K562 (cell line): ENCODE results near the gene CCDC116. TPM values are rescaled to one million over a fixed set of nuclear protein-coding genes. Genes with fewer than 3 reads are reported as not detected.
A peak's percentile ranks its signal among the peaks of the same experiment; 100 is the strongest.

Experiments
- ATAC-seq: fragments of 200-7000 bp; cut with Tn5 transposase; 3 replicates; pipeline ENCODE4 v1.9.1; 2020; ENCODE audit warnings: moderate library complexity
- BruUV-seq: library from RNA; stranded (reverse); fragments of 400-500 nt; replicated peaks from 2 replicates; lab custom pipeline; 2021; lab: Mats Ljungman, UMichigan
- CTCF ChIA-PET: fragments of 300-600 bp; formaldehyde crosslinking; extraction: SDS; loops from one replicate; lab custom pipeline; 2021; ENCODE audit warnings: low intra/inter-chr PET ratio; lab: Yijun Ruan, JAX
- POLR2A ChIA-PET: fragments of 300-600, 350-650 bp; sonication (Branson Sonifier 250); formaldehyde crosslinking; extraction: SDS; loops from one replicate; lab custom pipeline; 2021; ENCODE audit warnings: antibody characterized with exemption, inconsistent platforms; lab: Yijun Ruan, JAX
- DNase-seq, 4 experiments: peaks; one replicate each; pipeline versions ENCODE4 v3.0.0 to v3.0.0-alpha.2; 2011 to 2018; ENCODE audit warnings: low spot score in 3 of 4, mixed read lengths in 3 of 4; ENCODE audit errors: extremely low read depth in 1 of 4
- FAIRE-seq: peaks from 2 replicates; lab custom pipeline; 2011; peaks lifted over from hg19 to GRCh38; lab: Jason Lieb, UNC
- H2AFZ ChIP-seq: 2 replicates; pipeline ENCODE4 v1.6.0; 2011; ENCODE audit warnings: low read depth, low read length, control low read depth, inconsistent platforms
- H3K27ac ChIP-seq: fragments of 200-600 bp; 3 replicates; pipeline ENCODE4 v1.8.0; 2011; ENCODE audit warnings: low read depth, mild to moderate bottlenecking, control low read depth, inconsistent platforms, low read length, moderate library complexity, mixed read lengths; ENCODE audit errors: extremely low read depth
- H3K27me3 ChIP-seq, 2 experiments: fragments of 300-600 bp in 1 of 2; 2 replicates in 1 of 2; 3 replicates in 1 of 2; pipeline versions ENCODE4 v1.6.0 to v1.8.0; 2011; ENCODE audit warnings: inconsistent platforms in 2 of 2, low read length in 2 of 2, mild to moderate bottlenecking in 1 of 2, mixed read lengths in 1 of 2, moderate library complexity in 1 of 2; ENCODE audit not compliant: control insufficient read depth in 2 of 2, insufficient read depth in 2 of 2
- H3K36me3 ChIP-seq: fragments of 300-600 bp; 3 replicates; pipeline ENCODE4 v1.8.0; 2011; ENCODE audit warnings: mild to moderate bottlenecking, low read length, inconsistent platforms; ENCODE audit not compliant: control insufficient read depth, insufficient read depth
- H3K4me1 ChIP-seq, 2 experiments: fragments of 200-600 bp in 1 of 2; replicated peaks in 1 of 2; 2 replicates in 1 of 2; 3 replicates in 1 of 2; pipeline versions ENCODE4 v1.5.1 to v1.8.0; 2011; ENCODE audit warnings: inconsistent platforms in 2 of 2, low read length in 2 of 2, mild to moderate bottlenecking in 1 of 2, mixed read lengths in 1 of 2, moderate library complexity in 1 of 2; ENCODE audit not compliant: control insufficient read depth in 2 of 2, insufficient read depth in 2 of 2
- H3K4me2 ChIP-seq: 2 replicates; pipeline ENCODE4 v1.6.1; 2011; ENCODE audit warnings: low read length, control low read depth, inconsistent platforms, mixed read lengths; ENCODE audit not compliant: insufficient read depth
- H3K4me3 ChIP-seq: fragments of 200-600 bp; sonication (generic), shearing (Covaris generic); 2 replicates; pipeline ENCODE4 v1.5.1; 2016; ENCODE audit warnings: control low read depth, inconsistent platforms
- H3K79me2 ChIP-seq: fragments of 200-600 bp; 3 replicates; pipeline ENCODE4 v1.8.0; 2011; ENCODE audit warnings: low read length, inconsistent platforms; ENCODE audit not compliant: control insufficient read depth, insufficient read depth
- H3K9ac ChIP-seq, 2 experiments: 2 replicates each; pipeline versions ENCODE4 v1.6.0 to v1.6.1; 2011; ENCODE audit warnings: low read depth in 2 of 2, low read length in 2 of 2, control low read depth in 1 of 2, inconsistent platforms in 1 of 2, mild to moderate bottlenecking in 1 of 2, mixed read lengths in 1 of 2; ENCODE audit not compliant: insufficient read depth in 1 of 2
- H3K9me1 ChIP-seq: one replicate; pipeline ENCODE4 v1.6.0; 2011; ENCODE audit warnings: inconsistent platforms, mild to moderate bottlenecking, low read length, moderate library complexity; ENCODE audit not compliant: control insufficient read depth, insufficient read depth
- H3K9me3 ChIP-seq: replicated peaks from 2 replicates; pipeline ENCODE4 v1.5.1; 2011; ENCODE audit warnings: low read depth, low read length, inconsistent platforms; ENCODE audit not compliant: control insufficient read depth, insufficient read depth
- H4K20me1 ChIP-seq: replicated peaks from 2 replicates; pipeline ENCODE4 v1.6.1; 2011; ENCODE audit warnings: low read length, inconsistent platforms, mixed read lengths; ENCODE audit not compliant: control insufficient read depth, insufficient read depth
- ARHGAP35 ChIP-seq: fragments of 450-650 bp; IDR thresholded peaks from 2 replicates; pipeline ENCODE4 v1.6.1; 2018; ENCODE audit not compliant: partially characterized antibody
- CSDE1 ChIP-seq, 2 experiments: fragments of 450-650 bp; IDR thresholded peaks; 2 replicates each; pipeline ENCODE4 v1.6.1; 2016; ENCODE audit warnings: mild to moderate bottlenecking in 1 of 2
- EP400 ChIP-seq: fragments of 450-650 bp; IDR thresholded peaks from 2 replicates; pipeline ENCODE4 v1.6.1; 2017; ENCODE audit warnings: antibody characterized with exemption, mild to moderate bottlenecking, moderate library complexity
- ETV1 ChIP-seq: fragments of 450-650 bp; conservative IDR thresholded peaks from 2 replicates; pipeline ENCODE4 v1.6.1; 2016; ENCODE audit warnings: missing genetic modification characterization, control low read depth, low read depth, missing compliant biosample characterization
- HLTF ChIP-seq: fragments of 450-650 bp; IDR thresholded peaks from 2 replicates; pipeline ENCODE4 v1.6.1; 2016
- NCOA4 ChIP-seq: fragments of 450-650 bp; IDR thresholded peaks from 2 replicates; pipeline ENCODE4 v1.6.1; 2018; ENCODE audit warnings: mild to moderate bottlenecking; ENCODE audit not compliant: partially characterized antibody
- POLR2B ChIP-seq: fragments of 450-650 bp; IDR thresholded peaks from 2 replicates; pipeline ENCODE4 v1.6.1; 2018; ENCODE audit warnings: low read depth; ENCODE audit not compliant: partially characterized antibody
- SIN3A ChIP-seq, 2 experiments: fragments of 150-350 bp in 1 of 2; IDR thresholded peaks; 2 replicates each; pipeline ENCODE4 v1.6.1; 2011 to 2016; ENCODE audit warnings: borderline replicate concordance in 2 of 2, low read depth in 2 of 2, low read length in 2 of 2, mild to moderate bottlenecking in 2 of 2, moderate library complexity in 2 of 2; ENCODE audit not compliant: control insufficient read depth in 1 of 2
- SUPT5H ChIP-seq: fragments of 450-650 bp; IDR thresholded peaks from 2 replicates; pipeline ENCODE4 v1.6.1; 2016
- ZBTB8A ChIP-seq: fragments of 450-650 bp; IDR thresholded peaks from 2 replicates; pipeline ENCODE4 v1.6.1; 2018; ENCODE audit warnings: mild to moderate bottlenecking, moderate library complexity; ENCODE audit not compliant: partially characterized antibody
- WGBS: fragments of 100-300 bp; shearing (Covaris generic); methylation state at CpG from one replicate; pipeline ENCODE4 v1.1.6; 2016; ENCODE audit warnings: low coverage, mixed read lengths; ENCODE audit not compliant: insufficient coverage; ENCODE audit errors: missing lambda C conversion rate; 5-methylcytosine and 5-hydroxymethylcytosine counted together
- in situ Hi-C: fragments of 300-500 bp; cut with MboI; formaldehyde crosslinking; loops from 4 replicates; pipeline ENCODE4 v1.15.0; 2018; ENCODE audit warnings: inconsistent platforms, mixed read lengths
- intact Hi-C: fragments of 100-400 bp; cut with micrococcal nuclease; formaldehyde crosslinking; loops from 2 replicates; pipeline ENCODE4 v1.14.2; 2022
- polyA plus RNA-seq, 8 experiments: library from polyadenylated mRNA; depleted of rRNA in 4 of 8; stranded (reverse) in 5 of 8; unstranded in 3 of 8; fragments of >200 nt; fragmentation: Nextera tagmentation in 2 of 8; fragmentation: Illumina TruSeq in 1 of 8; extraction: Ambion mirVana in 2 of 8; extraction: Trizol in 1 of 8; gene quantifications; 2 replicates each; pipeline versions ENCODE4 v1.2.1 to v1.2.3, GENCODE V29; 2011 to 2014; ENCODE audit warnings: inconsistent platforms in 1 of 8, missing spikeins in 1 of 8
- total RNA-seq, 7 experiments: library from RNA; depleted of rRNA in 6 of 7; stranded (reverse); fragments of >200 nt in 6 of 7; fragmentation: Illumina TruSeq in 2 of 7; extraction: Trizol in 2 of 7; gene quantifications; 2 replicates each; pipeline versions ENCODE4 v1.2.1 to v1.2.3, GENCODE V29; 2011 to 2021; ENCODE audit warnings: low replicate concordance in 1 of 7
- TF ChIP-seq, protein P1 (sequence below): fragments of 450-650 bp; formaldehyde crosslinking; IDR thresholded peaks from 2 replicates; pipeline ENCODE4 v1.4.0; 2022; ENCODE audit warnings: missing genetic modification characterization
- TF ChIP-seq, protein P2 (sequence below): fragments of 250-450 bp; sonication (Bioruptor Pico); IDR thresholded peaks from 2 replicates; pipeline ENCODE4 v1.8.0; 2022; ENCODE audit warnings: moderate library complexity, mild to moderate bottlenecking, inconsistent platforms
- TF ChIP-seq, protein P3 (sequence below), 2 experiments: fragments of 250-450 bp in 1 of 2; fragments of 450-650 bp in 1 of 2; sonication (Bioruptor Pico) in 1 of 2; IDR thresholded peaks; 2 replicates each; pipeline versions ENCODE4 v1.6.1 to v1.8.0; 2016 to 2021; ENCODE audit warnings: mild to moderate bottlenecking in 2 of 2, moderate library complexity in 2 of 2, missing compliant biosample characterization in 1 of 2, missing genetic modification characterization in 1 of 2
- TF ChIP-seq, protein P4 (sequence below): fragments of 450-650 bp; formaldehyde crosslinking; conservative IDR thresholded peaks from 2 replicates; pipeline ENCODE4 v1.4.0; 2022; ENCODE audit warnings: mild to moderate bottlenecking, missing genetic modification characterization
- TF ChIP-seq, protein P5 (sequence below), 3 experiments: IDR thresholded peaks in 2 of 3; conservative IDR thresholded peaks in 1 of 3; 2 replicates each; pipeline ENCODE4 v1.5.1; 2011 to 2012; ENCODE audit warnings: low read length in 3 of 3, mild to moderate bottlenecking in 3 of 3, control low read depth in 2 of 3, improper control_type of control experiment in 1 of 3, inconsistent platforms in 1 of 3, low read depth in 1 of 3, mixed read lengths in 1 of 3, moderate library complexity in 1 of 3; ENCODE audit not compliant: insufficient read depth in 2 of 3

Gene CCDC116
- total and polyA plus RNA-seq, 9 of the 15 experiments (the other 6 are each of a cell fraction or from before 2014, with no cell fraction given) = 1.6 to 11.3 (median 4.7) TPM

DNA sequence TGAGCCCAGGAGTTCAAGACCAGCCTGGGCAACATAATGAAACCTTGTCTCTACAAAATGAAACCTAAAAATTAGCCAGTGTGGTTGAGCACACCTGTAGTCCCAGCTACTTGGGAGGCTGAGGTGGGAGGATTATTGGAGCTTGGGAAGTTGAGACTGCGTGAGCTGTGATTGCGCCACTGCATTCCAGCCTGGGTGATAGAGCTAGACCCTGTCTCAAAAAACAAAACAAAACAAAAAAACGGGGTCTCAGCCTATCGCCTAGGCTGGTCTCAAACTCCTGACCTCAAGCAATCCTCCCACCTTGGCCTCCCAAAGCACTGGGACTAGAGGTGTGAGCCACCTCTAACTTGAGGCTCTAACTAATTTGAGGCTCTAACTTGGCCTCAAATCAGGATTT lies 46.8 kb downstream of the CCDC116 start:
- POLR2A ChIA-PET = interaction anchor here (0.9 to 6.7 kb wide), 5 partner anchors 9 to 259 kb away, joined by 3 to 52 read pairs (median 34); partner anchors contain the start of gene PPIL2
- no peak for FAIRE-seq
- TF ChIP-seq NCOA4 (peak; percentile 10), POLR2B (peak; percentile 23), EP400 (no peak), HLTF (peak; percentile 50; the same call in 1 of the 2 replicates), CSDE1 (IDR thresholded peaks at IDR 0.05) (peak in 1 of 2 experiments; percentile 55; a peak in 1 of 4 replicates), ZBTB8A (no peak), SIN3A (IDR thresholded peaks at IDR 0.05; ENCODE audit: borderline replicate concordance in 2 of 2, control insufficient read depth in 1 of 2, low read depth in 2 of 2, low read length in 2 of 2) (0 out of 4 replicates have a peak, but pooled peaks of 1 of the 2 experiments have one; percentile 50), SUPT5H (peak; percentile 22; the same call in 1 of the 2 replicates), ARHGAP35 (peak; percentile 63), ETV1 (tag) (no peak)
- TF ChIP-seq, protein P1, sequence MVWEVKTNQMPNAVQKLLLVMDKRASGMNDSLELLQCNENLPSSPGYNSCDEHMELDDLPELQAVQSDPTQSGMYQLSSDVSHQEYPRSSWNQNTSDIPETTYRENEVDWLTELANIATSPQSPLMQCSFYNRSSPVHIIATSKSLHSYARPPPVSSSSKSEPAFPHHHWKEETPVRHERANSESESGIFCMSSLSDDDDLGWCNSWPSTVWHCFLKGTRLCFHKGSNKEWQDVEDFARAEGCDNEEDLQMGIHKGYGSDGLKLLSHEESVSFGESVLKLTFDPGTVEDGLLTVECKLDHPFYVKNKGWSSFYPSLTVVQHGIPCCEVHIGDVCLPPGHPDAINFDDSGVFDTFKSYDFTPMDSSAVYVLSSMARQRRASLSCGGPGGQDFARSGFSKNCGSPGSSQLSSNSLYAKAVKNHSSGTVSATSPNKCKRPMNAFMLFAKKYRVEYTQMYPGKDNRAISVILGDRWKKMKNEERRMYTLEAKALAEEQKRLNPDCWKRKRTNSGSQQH (CRISPR knock-in tag) = 0 out of 2 replicates have a peak, but pooled peaks have one; percentile 5
- TF ChIP-seq, protein P2, sequence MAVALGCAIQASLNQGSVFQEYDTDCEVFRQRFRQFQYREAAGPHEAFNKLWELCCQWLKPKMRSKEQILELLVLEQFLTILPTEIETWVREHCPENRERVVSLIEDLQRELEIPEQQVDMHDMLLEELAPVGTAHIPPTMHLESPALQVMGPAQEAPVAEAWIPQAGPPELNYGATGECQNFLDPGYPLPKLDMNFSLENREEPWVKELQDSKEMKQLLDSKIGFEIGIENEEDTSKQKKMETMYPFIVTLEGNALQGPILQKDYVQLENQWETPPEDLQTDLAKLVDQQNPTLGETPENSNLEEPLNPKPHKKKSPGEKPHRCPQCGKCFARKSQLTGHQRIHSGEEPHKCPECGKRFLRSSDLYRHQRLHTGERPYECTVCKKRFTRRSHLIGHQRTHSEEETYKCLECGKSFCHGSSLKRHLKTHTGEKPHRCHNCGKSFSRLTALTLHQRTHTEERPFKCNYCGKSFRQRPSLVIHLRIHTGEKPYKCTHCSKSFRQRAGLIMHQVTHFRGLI (CRISPR knock-in tag) = 0 out of 2 replicates have a peak, but pooled peaks have one; percentile 56
- TF ChIP-seq, protein P3, sequence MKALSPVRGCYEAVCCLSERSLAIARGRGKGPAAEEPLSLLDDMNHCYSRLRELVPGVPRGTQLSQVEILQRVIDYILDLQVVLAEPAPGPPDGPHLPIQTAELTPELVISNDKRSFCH (CRISPR knock-in tag; IDR thresholded peaks at IDR 0.05) = no peak
- TF ChIP-seq, protein P3 (tag; IDR thresholded peaks at IDR 0.05) = no peak
- TF ChIP-seq, protein P4, sequence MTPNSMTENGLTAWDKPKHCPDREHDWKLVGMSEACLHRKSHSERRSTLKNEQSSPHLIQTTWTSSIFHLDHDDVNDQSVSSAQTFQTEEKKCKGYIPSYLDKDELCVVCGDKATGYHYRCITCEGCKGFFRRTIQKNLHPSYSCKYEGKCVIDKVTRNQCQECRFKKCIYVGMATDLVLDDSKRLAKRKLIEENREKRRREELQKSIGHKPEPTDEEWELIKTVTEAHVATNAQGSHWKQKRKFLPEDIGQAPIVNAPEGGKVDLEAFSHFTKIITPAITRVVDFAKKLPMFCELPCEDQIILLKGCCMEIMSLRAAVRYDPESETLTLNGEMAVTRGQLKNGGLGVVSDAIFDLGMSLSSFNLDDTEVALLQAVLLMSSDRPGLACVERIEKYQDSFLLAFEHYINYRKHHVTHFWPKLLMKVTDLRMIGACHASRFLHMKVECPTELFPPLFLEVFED (CRISPR knock-in tag) = peak; percentile 78; the same call in 1 of the 2 replicates
- TF ChIP-seq, protein P5, sequence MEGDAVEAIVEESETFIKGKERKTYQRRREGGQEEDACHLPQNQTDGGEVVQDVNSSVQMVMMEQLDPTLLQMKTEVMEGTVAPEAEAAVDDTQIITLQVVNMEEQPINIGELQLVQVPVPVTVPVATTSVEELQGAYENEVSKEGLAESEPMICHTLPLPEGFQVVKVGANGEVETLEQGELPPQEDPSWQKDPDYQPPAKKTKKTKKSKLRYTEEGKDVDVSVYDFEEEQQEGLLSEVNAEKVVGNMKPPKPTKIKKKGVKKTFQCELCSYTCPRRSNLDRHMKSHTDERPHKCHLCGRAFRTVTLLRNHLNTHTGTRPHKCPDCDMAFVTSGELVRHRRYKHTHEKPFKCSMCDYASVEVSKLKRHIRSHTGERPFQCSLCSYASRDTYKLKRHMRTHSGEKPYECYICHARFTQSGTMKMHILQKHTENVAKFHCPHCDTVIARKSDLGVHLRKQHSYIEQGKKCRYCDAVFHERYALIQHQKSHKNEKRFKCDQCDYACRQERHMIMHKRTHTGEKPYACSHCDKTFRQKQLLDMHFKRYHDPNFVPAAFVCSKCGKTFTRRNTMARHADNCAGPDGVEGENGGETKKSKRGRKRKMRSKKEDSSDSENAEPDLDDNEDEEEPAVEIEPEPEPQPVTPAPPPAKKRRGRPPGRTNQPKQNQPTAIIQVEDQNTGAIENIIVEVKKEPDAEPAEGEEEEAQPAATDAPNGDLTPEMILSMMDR (IDR thresholded peaks at IDR 0.05 in 2 of 3, conservative IDR thresholded peaks at IDR 0.05 in 1 of 3; ENCODE audit: insufficient read depth in 2 of 3, low read depth in 1 of 3, low read length in 3 of 3) = 0 out of 6 replicates have a peak, but pooled peaks of 1 of the 3 experiments have one; percentile 0

More for the DNA sequence above, 46.8 kb downstream of the CCDC116 start:
- no peaks in the 10 kb centered on the region for H3K79me2 ChIP-seq
- H3K9ac ChIP-seq = no peak overlapping the region
- 68% methylated on average over 4 of the region's 4 CpGs for WGBS
- no peak overlapping the region for H3K4me3 ChIP-seq
- H3K27ac ChIP-seq = no peak overlapping the region
- H3K9me1 ChIP-seq = peaks cover 11% of the 10 kb centered on the region
- in situ Hi-C loops = no loop called here
- no peaks in the 10 kb centered on the region for H3K27me3 ChIP-seq
- H3K36me3 ChIP-seq = peaks cover 66% of the 10 kb centered on the region
- intact Hi-C loops = no loop called here
- DNase-seq (no peak), ATAC-seq (no peak)
- no TSS peak for BruUV-seq
- no peak overlapping the region for H3K4me2 ChIP-seq
- H3K4me1 ChIP-seq = peaks cover 0 to 28% of the 10 kb centered on the region in 2 experiments; a peak in 2 of 5 replicates
- no peaks in the 10 kb centered on the region for H3K9me3 ChIP-seq
- CTCF ChIA-PET = no interaction called here
- peaks cover 17% of the 10 kb centered on the region for H4K20me1 ChIP-seq
- no peak overlapping the region for H2AFZ ChIP-seq
